Astrocyte of the spinal cord (primary cell): Measurements from ENCODE around the gene DDX39B.
A peak's percentile ranks its signal among the peaks of the same experiment; 100 is the strongest.

Experiments used
- DNase-seq: peaks from one replicate; pipeline ENCODE4 v3.0.0; 2011; ENCODE audit warnings: low read depth, low spot score
- H3K4me3 ChIP-seq: 2 replicates; pipeline ENCODE4 v1.5.1; 2011; ENCODE audit warnings: low read depth, mild to moderate bottlenecking, low read length, moderate library complexity
- in situ Hi-C: cut with HindIII; loops from 2 replicates; pipeline ENCODE4 v1.10.0; 2017; ENCODE audit warnings: low sequenced_read_pairs
- TF ChIP-seq, protein P1 (sequence below): IDR thresholded peaks from 2 replicates; pipeline ENCODE4 v1.5.1; 2012; ENCODE audit warnings: low read depth, mild to moderate bottlenecking, low read length, inconsistent platforms

DDX39B gene

DNA sequence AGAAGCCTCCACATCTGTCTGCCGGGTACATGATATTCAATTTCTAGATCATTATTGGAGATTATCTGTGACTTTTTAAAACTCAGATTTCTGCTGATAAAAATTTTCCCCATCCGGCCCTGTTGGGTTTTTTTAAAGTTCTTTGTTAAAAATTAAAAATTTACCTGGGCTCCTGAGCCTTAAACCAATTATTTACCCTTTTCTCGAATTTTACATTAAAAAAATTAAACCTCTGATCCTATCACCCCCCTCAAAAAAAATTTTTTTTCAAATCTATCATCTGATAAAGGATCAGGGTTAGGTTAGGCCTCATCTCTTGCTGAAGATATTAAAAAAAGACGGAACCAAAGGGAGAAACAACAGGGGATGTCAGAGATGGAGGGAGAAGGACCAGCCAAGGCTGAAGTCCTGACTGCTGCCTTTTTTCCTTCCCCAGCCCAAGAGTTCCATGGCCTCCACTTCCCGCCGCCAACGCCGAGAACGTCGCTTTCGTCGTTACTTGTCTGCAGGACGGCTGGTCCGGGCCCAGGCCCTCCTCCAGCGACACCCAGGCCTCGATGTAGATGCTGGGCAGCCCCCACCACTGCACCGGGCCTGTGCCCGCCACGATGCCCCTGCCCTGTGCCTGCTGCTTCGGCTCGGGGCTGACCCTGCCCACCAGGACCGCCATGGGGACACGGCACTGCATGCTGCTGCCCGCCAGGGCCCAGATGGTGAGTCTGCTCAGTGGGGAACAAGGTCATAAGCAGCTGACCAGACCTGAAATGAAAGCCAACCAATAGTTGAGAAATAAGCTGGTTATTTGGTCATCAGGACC is 6.1 kb upstream of the DDX39B start:
- peak overlapping the region; percentile 55 for H3K4me3 ChIP-seq
- in situ Hi-C loops = no loop called here
- DNase-seq = no peak
- TF ChIP-seq, protein P1, sequence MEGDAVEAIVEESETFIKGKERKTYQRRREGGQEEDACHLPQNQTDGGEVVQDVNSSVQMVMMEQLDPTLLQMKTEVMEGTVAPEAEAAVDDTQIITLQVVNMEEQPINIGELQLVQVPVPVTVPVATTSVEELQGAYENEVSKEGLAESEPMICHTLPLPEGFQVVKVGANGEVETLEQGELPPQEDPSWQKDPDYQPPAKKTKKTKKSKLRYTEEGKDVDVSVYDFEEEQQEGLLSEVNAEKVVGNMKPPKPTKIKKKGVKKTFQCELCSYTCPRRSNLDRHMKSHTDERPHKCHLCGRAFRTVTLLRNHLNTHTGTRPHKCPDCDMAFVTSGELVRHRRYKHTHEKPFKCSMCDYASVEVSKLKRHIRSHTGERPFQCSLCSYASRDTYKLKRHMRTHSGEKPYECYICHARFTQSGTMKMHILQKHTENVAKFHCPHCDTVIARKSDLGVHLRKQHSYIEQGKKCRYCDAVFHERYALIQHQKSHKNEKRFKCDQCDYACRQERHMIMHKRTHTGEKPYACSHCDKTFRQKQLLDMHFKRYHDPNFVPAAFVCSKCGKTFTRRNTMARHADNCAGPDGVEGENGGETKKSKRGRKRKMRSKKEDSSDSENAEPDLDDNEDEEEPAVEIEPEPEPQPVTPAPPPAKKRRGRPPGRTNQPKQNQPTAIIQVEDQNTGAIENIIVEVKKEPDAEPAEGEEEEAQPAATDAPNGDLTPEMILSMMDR = no peak

DNA sequence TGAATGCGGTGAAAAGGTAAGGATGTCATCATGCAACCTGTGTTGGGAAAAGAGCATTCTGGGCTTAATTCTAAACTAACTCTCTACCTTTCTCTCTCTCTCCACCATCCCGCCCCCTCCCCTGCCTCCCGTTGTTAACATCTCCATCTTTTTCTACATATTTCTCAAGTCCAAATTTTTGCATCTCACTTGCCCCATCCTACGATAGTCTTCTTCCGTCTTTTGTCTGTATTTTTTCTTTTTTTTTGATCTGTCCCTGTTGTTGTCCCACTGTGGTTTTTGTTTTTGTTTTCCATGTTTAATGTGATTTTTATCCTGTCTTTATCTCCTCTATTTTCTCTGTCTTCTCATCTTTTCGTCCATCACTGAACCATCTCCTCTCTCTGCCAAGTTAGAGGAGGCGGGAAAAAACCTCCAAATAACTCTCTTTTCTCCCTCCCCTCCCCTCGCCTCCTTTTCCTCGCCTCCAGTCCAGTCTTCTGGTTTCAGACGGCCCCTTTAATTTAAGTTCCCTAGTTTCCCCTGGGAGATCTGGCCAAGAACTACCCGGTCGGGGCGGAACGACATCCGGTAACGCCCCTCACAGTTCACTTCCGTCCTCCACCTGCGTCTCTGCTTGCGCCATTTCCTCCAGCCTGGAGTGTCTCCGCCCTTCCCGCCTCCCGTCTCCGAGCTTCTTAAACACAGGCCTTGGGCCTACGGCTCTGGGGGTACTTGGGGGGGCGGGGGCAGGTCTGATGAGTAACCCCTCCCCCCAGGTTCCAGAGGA is 5.3 kb upstream of the DDX39B start, which contains the start of gene NFKBIL1:
TSS of gene NFKBIL1 (plus strand) at position 651 of the 769 bp plus-strand sequence. CDS start at position 738, 87 bp downstream.
- in situ Hi-C loops = no loop called here

DNA sequence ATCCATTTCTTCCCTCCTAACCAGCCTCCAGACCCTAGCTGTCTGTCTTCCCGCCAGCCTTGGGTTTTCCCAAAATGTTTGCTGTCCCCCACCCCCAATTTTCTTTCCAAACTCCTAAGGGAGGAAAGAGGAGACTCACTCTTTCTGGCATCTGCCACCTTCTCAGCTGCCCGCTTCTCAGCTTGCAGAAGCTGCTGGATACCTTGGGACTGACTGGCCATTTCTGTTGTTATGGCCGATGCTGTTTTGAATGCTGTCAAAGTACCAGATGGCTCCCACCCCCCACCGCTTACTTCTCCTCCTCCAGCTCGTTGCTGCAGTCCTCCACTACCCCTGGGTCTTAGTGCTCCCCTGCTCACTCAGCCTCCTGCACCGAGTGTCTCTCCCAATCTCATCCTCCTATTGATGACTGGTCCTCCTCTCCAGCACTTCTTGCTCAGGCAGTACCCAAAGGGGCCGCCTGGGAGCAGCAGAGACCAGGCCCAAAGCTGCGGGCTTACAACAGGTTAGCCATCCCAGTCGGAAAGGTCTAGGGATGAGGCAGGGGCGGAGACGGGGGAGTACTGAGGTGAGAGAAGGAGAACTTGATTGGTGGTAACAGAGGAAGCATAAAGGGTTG is 4.6 kb upstream of the DDX39B start, which contains the start of gene ATP6V1G2:
TSS of gene ATP6V1G2 (minus strand) at position 270 of the 619 bp plus-strand sequence. CDS start at position 221, 49 bp downstream.
- TF ChIP-seq, protein P1 = peak; percentile 100
- H3K4me3 ChIP-seq = peak within 1 kb of the TSS; percentile 55
- in situ Hi-C loops = no loop called here
- DNase-seq = peak; percentile 96

More for the DNA sequence above, 5.3 kb upstream of the DDX39B start, which contains the start of gene NFKBIL1:
- DNase-seq = peak; percentile 99
- TF ChIP-seq, protein P1 = no peak
- peak within 1 kb of the TSS; percentile 55 for H3K4me3 ChIP-seq

DNA sequence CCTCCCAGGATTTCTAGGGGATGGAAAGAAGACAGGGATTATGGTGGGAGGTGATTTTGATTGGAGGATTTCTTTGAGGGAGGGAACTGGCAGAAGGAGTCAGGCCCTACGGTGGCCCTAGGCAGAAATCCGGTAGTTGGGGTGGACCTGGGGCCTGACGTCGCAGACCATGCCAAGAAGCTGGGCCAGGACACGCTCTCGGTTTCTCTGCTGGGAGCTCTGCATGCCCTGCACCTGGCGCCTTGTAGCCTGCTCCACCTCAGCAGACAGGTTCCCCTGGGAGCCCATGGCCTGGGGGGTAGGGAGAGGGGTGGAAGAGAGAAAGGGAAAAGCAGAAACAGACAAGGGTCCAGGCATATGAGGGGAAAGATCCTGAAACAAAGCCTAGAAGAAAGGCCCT is 3.5 kb upstream of the DDX39B start:
- TF ChIP-seq, protein P1 = no peak
- DNase-seq = no peak
- in situ Hi-C loops = no loop called here
- H3K4me3 ChIP-seq = no peak overlapping the region

DNA sequence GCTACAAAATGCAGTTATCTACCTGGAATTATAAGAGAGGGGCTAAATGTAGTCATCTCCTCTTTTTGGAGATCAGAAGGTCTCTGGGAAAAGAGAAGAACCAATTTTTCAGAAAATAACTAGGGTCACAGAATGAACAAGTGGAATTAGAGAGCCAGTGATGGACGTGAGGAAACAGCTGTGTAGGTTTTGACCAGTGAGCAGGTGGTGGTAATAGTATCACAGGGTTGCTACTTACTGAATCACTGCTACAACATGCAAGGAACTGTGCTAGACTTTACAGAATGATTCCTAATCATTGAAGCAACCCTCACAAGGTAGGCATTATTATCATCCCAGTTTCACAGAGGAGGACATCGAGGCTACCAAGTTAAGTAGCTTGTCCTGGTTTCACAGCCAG is 2.9 kb upstream of the DDX39B start:
- in situ Hi-C loops = no loop called here
- TF ChIP-seq, protein P1 = no peak
- no peak overlapping the region for H3K4me3 ChIP-seq
- DNase-seq = no peak

DNA sequence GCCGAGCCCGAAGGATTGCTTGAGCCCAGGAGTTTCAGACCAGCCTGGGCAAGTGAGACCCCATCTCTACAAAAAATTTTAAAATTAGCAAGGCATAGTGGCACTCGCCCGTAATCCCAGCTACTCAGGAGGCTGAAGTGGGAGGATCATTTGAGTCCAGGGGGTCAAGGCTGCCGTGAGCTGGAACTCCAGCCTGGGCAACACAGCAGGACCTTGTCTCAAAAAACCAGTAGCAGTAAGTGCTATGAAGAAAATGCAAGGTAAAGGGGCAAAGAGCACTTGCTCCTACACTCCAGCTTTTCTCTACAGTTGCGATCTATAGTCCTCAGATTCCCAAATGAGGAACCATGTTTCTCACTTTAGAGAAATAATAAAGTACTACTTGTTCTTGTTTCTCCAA is 1.8 kb upstream of the DDX39B start:
- DNase-seq = no peak
- H3K4me3 ChIP-seq = no peak overlapping the region
- TF ChIP-seq, protein P1 = no peak
- in situ Hi-C loops = no loop called here
